Measurements from ENCODE around the gene IGSF3.

The IGSF3 gene

DNA sequence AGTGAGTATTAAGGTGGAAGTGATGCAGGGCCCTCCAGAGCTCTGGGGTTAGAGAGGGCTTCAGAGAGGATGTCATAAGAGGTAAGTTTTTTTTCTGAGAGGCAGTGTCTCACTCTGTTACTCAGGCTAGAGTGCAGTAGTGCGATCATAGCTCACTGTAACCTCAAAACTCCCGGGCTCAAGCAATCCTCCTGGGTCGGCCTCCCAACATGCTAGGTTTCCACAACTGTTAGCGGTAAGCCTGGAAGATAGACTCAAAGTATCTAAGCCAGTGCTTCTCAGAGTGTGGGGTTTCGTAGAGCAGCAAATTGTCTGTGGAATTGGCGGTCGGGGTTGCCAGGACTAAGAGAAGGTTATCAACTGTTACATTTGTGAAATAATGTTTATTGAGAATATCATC lies 18.6 kb upstream of the IGSF3 start:
- no peak for DNase-seq

GRCh38 chr1:116684575-116684974 lies 17.0 kb upstream of the IGSF3 start:
- DNase-seq: no peak

- no peak for DNase-seq
Measured at GRCh38 chr1:116682641-116683221, 15.2 kb upstream of the IGSF3 start.

- no peak for DNase-seq
Measured at GRCh38 chr1:116681343-116681899, 13.9 kb upstream of the IGSF3 start.

DNA sequence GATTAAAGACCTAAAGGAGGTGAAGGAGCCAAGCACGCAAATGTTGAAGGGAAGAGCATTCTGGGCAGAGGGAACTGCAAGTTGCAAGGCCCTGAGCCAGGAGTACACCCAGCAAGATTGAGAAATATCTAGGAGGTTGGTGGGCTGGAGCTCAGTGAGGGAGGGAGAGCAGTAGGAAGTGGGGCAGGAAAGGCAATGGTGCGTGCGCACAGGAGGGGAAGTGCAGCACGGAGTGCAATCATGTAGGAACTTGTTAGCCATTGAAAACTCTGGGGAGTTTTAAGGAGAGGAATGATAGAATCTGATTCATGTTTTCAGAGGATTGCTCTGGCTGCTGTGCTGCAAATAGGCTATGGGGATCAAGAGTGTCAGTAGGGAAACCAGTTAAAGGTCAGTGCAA lies 13.2 kb upstream of the IGSF3 start:
- DNase-seq: no peak

DNA sequence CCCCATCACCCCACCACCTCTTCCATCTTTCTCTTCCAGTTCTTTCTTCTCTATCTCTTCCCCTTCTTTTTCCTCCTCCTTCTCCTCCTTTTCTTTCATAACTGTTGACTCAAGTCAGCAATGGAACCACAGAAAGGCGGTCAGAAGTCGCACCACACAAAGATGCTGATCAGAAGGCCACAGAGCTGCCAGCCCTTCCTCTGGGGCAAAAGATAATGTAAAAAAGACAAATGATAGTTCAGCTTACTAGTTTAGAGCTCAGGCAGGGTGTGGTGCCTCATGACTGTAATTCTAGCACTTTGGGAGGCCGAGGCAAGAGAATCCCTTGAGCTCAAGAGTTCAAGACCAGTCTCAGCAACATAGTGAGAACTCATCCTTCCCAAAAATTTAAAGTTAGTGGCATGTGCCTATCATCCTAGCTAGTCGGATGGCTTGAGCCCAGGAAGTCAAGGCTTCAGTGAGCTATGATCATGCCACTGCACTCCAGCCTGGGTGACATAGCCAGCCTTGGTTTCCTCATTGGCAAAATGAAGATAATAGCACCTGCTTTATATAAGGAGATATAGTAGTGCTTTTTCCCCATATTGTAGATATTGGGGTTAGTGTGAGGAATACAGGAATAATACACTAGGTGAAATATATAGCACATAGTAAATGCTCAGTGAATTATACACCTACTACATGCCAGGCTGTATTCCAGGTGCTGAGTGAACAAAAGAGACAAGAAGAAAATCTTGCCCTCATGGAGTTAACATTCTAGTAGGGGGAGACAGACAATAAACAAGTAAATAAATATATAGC lies 12.5 kb upstream of the IGSF3 start:
- no peak for DNase-seq

- DNase-seq: no peak
Measured at GRCh38 chr1:116679091-116679827, 11.7 kb upstream of the IGSF3 start.

- no peak for DNase-seq
Measured at GRCh38 chr1:116678732-116679090, 11.2 kb upstream of the IGSF3 start.

- DNase-seq: no peak
Measured at GRCh38 chr1:116677474-116678062, 10.0 kb upstream of the IGSF3 start.

DNA sequence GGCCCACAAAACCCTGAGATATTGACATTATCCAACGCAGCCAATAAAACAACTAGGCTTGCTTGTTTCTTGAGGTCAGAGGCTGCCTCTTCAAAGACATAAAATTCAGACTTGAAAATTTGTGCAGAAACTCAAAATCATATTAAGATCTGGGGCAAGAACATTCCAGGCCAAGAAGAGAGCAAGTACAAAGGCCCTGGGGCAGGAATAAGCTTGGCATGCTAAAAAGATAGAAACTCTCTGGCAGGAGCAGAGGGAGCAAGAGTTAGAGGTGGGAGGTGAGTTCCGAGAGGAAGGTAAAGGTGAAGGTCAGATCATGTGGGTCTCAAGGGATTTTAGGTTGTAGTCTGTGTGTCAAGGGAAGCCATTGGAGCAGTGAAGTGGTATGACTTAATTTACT lies 8.8 kb upstream of the IGSF3 start:
- no peak for DNase-seq

DNA sequence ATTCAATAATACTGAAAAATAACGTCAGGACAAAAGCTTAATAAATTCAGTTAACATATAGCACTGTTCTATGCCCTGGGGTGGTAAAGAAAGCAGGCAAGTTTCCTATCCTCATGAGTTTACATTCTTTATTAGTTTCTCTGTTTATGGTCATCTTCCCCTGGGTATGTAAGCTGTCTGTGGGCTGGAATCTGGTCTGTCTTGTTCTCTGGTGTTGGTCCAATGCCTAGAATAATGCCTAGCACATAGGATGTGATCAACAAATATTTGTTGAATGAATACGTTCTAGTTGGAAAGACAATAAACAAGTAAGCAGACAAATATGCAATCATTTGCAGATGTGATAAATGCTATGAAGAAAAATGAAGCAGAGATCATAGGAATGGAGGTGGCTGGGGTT lies 7.2 kb upstream of the IGSF3 start:
- DNase-seq: no peak

DNA sequence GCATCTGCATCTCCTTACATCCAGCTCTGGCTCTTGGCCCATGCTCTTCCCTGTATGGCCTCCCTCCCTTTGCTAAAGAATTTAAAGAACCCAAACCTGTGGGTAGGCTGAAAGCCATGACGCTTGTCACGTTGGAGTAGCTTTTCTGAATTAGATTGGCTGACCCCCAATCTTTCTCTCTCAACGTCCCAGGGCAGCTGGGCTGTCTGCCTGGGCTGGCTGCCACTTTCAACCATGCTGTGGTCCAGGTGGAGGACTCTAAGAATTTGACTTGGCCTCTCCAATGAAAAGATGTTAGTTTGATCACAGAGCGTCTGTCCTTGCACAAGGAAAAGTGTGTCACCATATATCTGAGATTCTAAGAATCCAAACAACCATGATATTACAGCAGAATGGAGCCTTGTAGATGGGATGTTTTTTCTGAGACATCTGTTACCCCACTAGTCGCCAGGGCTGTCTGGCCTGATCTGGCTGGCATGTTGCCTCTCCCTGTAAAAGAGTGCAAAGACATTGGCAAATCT lies 6.5 kb upstream of the IGSF3 start:
- peak; percentile 90 for DNase-seq

GRCh38 chr1:116671912-116672311 lies 4.4 kb upstream of the IGSF3 start:
- DNase-seq: no peak

DNA sequence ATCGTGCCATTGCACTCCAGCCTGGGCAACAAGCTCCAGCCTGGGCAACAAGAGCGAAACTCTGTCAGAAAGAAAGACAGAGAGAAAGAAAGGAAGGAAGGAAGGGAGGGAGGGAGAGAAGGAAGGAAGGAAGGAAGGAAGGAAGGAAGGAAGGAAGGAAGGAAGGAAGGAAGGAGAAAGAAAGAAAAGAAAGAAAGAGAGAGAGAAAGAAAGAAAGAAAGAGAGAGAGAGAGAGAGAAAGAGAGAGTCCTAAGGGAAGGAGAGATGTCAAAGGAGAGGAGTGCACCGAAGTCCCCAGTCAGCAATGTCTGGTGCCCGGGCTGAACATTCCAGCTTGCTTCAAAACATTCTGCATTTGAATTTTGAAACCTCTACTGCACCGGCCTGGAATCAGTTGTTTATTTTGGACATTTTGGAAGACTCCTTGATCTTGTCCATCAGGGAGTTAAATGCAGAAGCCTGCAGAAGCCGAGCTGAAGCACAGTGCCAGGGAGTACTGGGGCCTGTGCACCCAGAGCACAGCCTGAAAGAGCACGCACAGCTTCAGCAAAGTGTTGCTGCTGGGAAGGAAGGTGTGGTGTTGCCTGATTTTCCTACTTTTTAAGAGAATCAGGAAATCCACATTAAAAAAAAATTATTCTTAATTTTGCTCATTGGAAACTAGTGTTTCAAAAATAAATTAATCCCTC lies 3.7 kb upstream of the IGSF3 start:
- DNase-seq: no peak

DNA sequence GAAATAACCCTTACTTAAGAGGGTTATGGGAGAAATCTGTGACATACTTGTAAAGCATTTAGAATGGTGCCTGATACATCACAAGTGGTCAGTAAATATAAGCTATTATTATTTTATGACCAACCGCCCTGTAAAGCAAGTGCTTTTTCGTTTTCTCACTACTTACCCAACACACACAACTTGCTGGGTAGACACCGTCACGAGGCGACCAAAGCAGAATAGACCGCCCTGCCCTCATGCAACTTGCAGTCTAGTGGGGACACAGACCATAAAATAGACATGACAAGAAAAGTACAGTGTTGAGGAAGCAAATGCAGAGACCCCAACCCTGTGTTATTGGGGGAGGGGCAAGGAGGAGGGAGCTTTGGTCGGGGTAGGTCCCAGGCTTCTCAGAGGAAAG lies 744 bp upstream of the IGSF3 start:
- DNase-seq: no peak

DNA sequence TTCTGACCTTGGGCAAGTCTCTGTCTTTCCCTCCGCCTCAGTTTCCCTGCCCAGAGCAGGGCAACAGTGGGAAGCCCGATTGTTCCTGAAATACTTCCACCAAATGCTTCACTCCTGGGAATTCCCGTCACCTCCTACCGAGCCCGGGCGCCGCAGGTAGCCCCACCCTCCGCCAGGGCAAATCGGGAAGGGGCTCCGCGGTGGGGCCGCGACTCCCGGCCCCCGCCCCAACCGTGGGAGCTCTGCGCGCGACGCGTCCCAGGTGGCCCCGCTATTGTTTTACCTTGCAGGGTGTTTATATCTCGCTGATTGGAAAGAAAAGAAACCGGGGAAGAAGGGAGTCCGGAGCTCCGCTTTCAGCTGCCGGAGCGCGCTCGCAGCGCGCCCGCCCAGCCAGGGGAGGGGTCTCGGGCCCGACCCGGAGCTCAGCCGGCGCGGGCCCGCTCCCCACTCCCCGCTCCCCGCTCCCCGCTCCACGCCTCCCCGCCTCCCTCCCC lies 407 bp downstream of the IGSF3 start:
- DNase-seq: peak; percentile 53

- DNase-seq: no peak
Measured at GRCh38 chr1:116666187-116667077, 1.1 kb downstream of the IGSF3 start.

GRCh38 chr1:116664978-116665371 lies 2.6 kb downstream of the IGSF3 start:
- DNase-seq: no peak

GRCh38 chr1:116664366-116664977 lies 3.1 kb downstream of the IGSF3 start:
- no peak for DNase-seq

DNA sequence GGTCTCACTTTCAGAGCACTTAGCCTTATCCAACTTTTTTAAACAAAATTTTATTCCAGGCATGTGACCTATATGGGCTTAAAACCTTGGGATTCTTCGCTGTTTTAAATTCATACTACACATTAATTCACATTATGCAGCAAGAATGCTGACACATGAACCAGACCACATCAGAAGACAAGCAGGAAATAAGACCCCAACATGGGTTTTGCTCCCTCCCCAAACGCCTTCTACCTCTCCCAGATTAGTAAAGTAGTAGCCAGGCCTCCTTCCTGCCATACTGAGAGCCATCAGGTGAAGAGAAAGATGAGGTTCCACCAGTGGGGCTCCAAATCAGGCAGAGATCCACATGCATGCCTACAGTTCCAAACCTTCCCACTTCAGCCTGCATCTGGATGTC lies 3.7 kb downstream of the IGSF3 start:
- DNase-seq: no peak

GRCh38 chr1:116661633-116662032 lies 5.9 kb downstream of the IGSF3 start:
- no peak for DNase-seq

Data from right forelimb (tissue), 1 donor.